ENCODE data around the gene SKIC2.
A peak's percentile ranks its signal among the peaks of the same experiment; 100 is the strongest.

The SKIC2 gene

GRCh38 chr6:31967926-31968320 lies 8.9 kb downstream of the SKIC2 start:
- no peak overlapping the region for H3K4me3 ChIP-seq (replicated peaks in 1 of 2; ENCODE audit: low read depth in 2 of 2, low read length in 2 of 2)
- DNase-seq (ENCODE audit: low read depth in 2 of 2) = no peak
- no peak for TF ChIP-seq CTCF (IDR thresholded peaks at IDR 0.05; ENCODE audit: low read depth, low read length)

GRCh38 chr6:31968326-31968725 lies 9.4 kb downstream of the SKIC2 start:
- H3K4me3 ChIP-seq (replicated peaks in 1 of 2; ENCODE audit: low read depth in 2 of 2, low read length in 2 of 2) = no peak overlapping the region
- DNase-seq (ENCODE audit: low read depth in 2 of 2) = no peak
- no peak for TF ChIP-seq CTCF (IDR thresholded peaks at IDR 0.05; ENCODE audit: low read depth, low read length)

- no peak for DNase-seq (ENCODE audit: low read depth in 2 of 2)
- H3K4me3 ChIP-seq (replicated peaks in 1 of 2; ENCODE audit: low read depth in 2 of 2, low read length in 2 of 2) = no peak overlapping the region
- TF ChIP-seq CTCF (IDR thresholded peaks at IDR 0.05; ENCODE audit: low read depth, low read length) = no peak
Measured at GRCh38 chr6:31968791-31969711, 10.1 kb downstream of the SKIC2 start.

GRCh38 chr6:31969712-31970603 lies 11.0 kb downstream of the SKIC2 start:
- peak in 1 of 2 donors; percentile 43 for DNase-seq (ENCODE audit: low read depth in 2 of 2)
- peak overlapping the region in 1 of 2 donors; percentile 81 for H3K4me3 ChIP-seq (replicated peaks in 1 of 2; ENCODE audit: low read depth in 2 of 2, low read length in 2 of 2)
- TF ChIP-seq CTCF (IDR thresholded peaks at IDR 0.05; ENCODE audit: low read depth, low read length) = no peak

- TF ChIP-seq CTCF (IDR thresholded peaks at IDR 0.05; ENCODE audit: low read depth, low read length) = no peak
- H3K4me3 ChIP-seq (replicated peaks in 1 of 2; ENCODE audit: low read depth in 2 of 2, low read length in 2 of 2) = peak overlapping the region; percentile 81 to 87
- DNase-seq (ENCODE audit: low read depth in 2 of 2) = no peak
Measured at GRCh38 chr6:31970604-31971271, 11.8 kb downstream of the SKIC2 start.

GRCh38 chr6:31971279-31971992 lies 12.5 kb downstream of the SKIC2 start:
- no peak for TF ChIP-seq CTCF (IDR thresholded peaks at IDR 0.05; ENCODE audit: low read depth, low read length)
- H3K4me3 ChIP-seq (replicated peaks in 1 of 2; ENCODE audit: low read depth in 2 of 2, low read length in 2 of 2) = peak overlapping the region; percentile 81 to 87

More at GRCh38 chr6:31971279-31971992, 12.5 kb downstream of the SKIC2 start:
- DNase-seq (ENCODE audit: low read depth in 2 of 2) = no peak

All from cardiac fibroblast (primary cell).